NB4 (cell line): ENCODE measurements around the gene SFTPB.
A peak's percentile ranks its signal among the peaks of the same experiment; 100 is the strongest.

ENCODE experiments used
- CTCF ChIP-seq: IDR thresholded peaks from one replicate; pipeline ENCODE4 v1.5.1; 2012; ENCODE audit warnings: low read depth, low read length
- MAX ChIP-seq: IDR thresholded peaks from 2 replicates; pipeline ENCODE4 v1.6.1; 2011; ENCODE audit warnings: low read depth, low read length
- MYC ChIP-seq: IDR thresholded peaks from 2 replicates; pipeline ENCODE4 v1.6.1; 2011; ENCODE audit warnings: low read depth, low read length
- POLR2A ChIP-seq: IDR thresholded peaks from 2 replicates; pipeline ENCODE4 v1.6.1; 2011; ENCODE audit warnings: mild to moderate bottlenecking; ENCODE audit not compliant: insufficient read length; ENCODE audit errors: extremely low read depth

GRCh38 chr2:85705680-85706039 is 37.7 kb upstream of the SFTPB start:
- TF ChIP-seq POLR2A (no peak), CTCF (no peak), MYC (peak; percentile 69), MAX (peak; percentile 37)
